ENCODE data around the gene TMOD1.

TMOD1 gene

DNA sequence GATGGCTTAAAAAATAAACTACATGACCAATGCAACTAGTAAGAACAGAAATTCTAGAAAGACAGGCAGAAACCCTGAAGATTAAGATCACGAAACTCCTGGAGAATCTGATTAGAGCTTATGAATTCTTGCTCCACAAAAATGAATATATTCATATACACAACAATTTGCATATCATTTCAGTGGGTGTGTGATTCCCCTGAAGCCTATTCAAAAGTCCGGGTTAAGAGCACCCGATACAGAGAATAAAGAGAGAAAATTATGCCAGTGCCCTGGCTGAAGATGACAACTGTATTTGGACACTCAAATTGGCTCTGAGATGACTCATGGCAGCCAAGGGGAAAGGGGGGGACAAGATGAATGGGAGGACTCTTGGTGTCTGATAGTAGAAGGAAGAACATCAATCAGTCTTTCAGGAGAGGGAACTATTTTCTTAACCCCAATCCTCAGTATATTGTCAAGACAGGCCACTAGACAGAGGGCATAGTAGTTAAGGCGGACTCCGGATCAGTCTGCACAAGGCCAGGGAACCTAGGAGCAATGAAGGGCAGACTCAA lies 6.0 kb downstream of the TMOD1 start:
- Histone ChIP-seq H3K4me2 (ENCODE audit: low read length) (no peak overlapping the region), H3K4me1 (ENCODE audit: control insufficient read depth, low read length) (peaks cover 5% of the 10 kb centered on the region; the same call in 1 of the 2 replicates), H3K9me2 (replicated peaks; ENCODE audit: control insufficient read depth, low read length) (no peaks in the 10 kb centered on the region), H3K79me2 (ENCODE audit: control insufficient read depth, low read length) (no peaks in the 10 kb centered on the region), H3K27ac (ENCODE audit: low read depth, low read length) (no peak overlapping the region), H3K27me3 (ENCODE audit: control insufficient read depth, low read length) (peaks cover 54% of the 10 kb centered on the region), H3K4me3 (ENCODE audit: low read length) (no peak overlapping the region), H4K20me1 (ENCODE audit: control insufficient read depth, insufficient read depth, low read depth, low read length) (no peaks in the 10 kb centered on the region), H3K9me3 (ENCODE audit: control insufficient read depth, insufficient read depth, low read length) (no peaks in the 10 kb centered on the region), H3K36me3 (ENCODE audit: control insufficient read depth, low read length) (no peaks in the 10 kb centered on the region), H3F3A (ENCODE audit: control insufficient read depth, insufficient read depth) (no peaks in the 10 kb centered on the region)
- TF ChIP-seq, protein P1, sequence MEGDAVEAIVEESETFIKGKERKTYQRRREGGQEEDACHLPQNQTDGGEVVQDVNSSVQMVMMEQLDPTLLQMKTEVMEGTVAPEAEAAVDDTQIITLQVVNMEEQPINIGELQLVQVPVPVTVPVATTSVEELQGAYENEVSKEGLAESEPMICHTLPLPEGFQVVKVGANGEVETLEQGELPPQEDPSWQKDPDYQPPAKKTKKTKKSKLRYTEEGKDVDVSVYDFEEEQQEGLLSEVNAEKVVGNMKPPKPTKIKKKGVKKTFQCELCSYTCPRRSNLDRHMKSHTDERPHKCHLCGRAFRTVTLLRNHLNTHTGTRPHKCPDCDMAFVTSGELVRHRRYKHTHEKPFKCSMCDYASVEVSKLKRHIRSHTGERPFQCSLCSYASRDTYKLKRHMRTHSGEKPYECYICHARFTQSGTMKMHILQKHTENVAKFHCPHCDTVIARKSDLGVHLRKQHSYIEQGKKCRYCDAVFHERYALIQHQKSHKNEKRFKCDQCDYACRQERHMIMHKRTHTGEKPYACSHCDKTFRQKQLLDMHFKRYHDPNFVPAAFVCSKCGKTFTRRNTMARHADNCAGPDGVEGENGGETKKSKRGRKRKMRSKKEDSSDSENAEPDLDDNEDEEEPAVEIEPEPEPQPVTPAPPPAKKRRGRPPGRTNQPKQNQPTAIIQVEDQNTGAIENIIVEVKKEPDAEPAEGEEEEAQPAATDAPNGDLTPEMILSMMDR (IDR thresholded peaks at IDR 0.05; ENCODE audit: low read depth, low read length, poor library complexity, severe bottlenecking), result no peak
- no peak for TF ChIP-seq EZH2phosphoT487 (IDR thresholded peaks at IDR 0.05; ENCODE audit: borderline replicate concordance, low read length)

DNA sequence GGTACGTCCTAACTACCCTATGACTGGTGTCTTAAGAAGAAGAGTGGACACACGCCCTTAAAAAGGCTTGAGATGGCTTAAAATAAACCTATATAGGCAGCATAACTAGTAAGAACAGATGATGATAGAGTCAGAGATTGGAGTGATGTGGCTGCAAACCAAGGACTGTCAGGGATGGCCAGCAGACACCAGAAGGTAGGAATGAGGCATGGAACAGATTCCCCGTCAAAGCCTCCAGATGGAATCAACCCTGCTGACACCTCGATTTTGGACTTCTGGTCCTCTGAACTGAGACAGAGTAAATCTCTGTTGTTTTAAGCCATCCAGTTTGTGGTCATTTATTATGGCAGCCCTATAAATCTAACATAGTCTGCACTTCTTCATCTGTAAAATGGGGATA lies 7.4 kb downstream of the TMOD1 start:
- Histone ChIP-seq H4K20me1 (ENCODE audit: control insufficient read depth, insufficient read depth, low read depth, low read length) (no peaks in the 10 kb centered on the region), H3K36me3 (ENCODE audit: control insufficient read depth, low read length) (no peaks in the 10 kb centered on the region), H3K4me3 (ENCODE audit: low read length) (no peak overlapping the region), H3K79me2 (ENCODE audit: control insufficient read depth, low read length) (no peaks in the 10 kb centered on the region), H3K27me3 (ENCODE audit: control insufficient read depth, low read length) (peaks cover 41% of the 10 kb centered on the region), H3K4me1 (ENCODE audit: control insufficient read depth, low read length) (no peaks in the 10 kb centered on the region), H3K4me2 (ENCODE audit: low read length) (no peak overlapping the region), H3K9me2 (replicated peaks; ENCODE audit: control insufficient read depth, low read length) (no peaks in the 10 kb centered on the region), H3K27ac (ENCODE audit: low read depth, low read length) (no peak overlapping the region), H3K9me3 (ENCODE audit: control insufficient read depth, insufficient read depth, low read length) (no peaks in the 10 kb centered on the region), H3F3A (ENCODE audit: control insufficient read depth, insufficient read depth) (no peaks in the 10 kb centered on the region)
- TF ChIP-seq EZH2phosphoT487 (IDR thresholded peaks at IDR 0.05; ENCODE audit: borderline replicate concordance, low read length), result no peak
- TF ChIP-seq, protein P1 (IDR thresholded peaks at IDR 0.05; ENCODE audit: low read depth, low read length, poor library complexity, severe bottlenecking), result no peak

DNA sequence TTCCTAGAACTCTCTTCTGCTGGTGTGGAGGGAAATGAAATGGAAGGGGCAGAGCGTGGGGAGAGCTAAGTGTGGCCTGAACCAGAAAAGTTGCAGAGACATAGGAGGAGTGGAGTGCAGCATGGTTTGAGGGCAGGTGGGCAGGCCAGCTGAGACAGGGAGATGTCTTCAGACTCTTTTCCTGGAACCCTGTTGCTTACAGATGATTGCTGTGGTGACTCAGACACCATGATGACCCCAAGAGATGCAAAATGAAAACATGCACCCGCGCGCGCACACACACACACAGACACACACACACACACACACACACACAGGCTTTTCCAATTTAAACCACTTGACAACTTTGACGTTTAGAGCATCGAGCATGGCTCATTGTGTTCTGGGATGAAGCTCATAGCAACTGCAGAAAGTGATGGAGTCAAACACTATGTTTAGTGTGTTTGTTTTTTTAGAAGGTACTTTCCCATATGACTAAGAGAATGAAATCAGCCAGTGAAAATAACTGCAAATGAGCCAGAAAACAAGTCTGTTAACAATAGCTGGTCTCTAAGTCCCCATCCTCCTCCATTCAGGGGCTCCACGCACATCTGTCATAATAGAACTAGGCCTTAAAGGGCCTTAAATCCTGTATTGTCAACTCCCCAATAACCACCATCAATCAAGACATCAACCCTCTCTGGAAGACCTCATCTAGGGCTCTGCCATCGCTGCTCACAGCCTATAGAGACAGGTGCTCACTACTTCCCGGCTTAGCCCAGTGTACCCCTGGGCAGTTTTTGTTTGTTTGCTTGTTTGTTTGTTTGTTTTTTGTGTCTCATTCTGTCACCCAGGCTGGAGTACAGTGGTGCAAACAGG lies 9.6 kb downstream of the TMOD1 start:
- H3K4me2 ChIP-seq (ENCODE audit: low read length), result no peak overlapping the region
- peaks cover 21% of the 10 kb centered on the region for H3K27me3 ChIP-seq (ENCODE audit: control insufficient read depth, low read length)
- H3K27ac ChIP-seq (ENCODE audit: low read depth, low read length), result no peak overlapping the region
- no peaks in the 10 kb centered on the region for H4K20me1 ChIP-seq (ENCODE audit: control insufficient read depth, insufficient read depth, low read depth, low read length)
- no peaks in the 10 kb centered on the region for H3K4me1 ChIP-seq (ENCODE audit: control insufficient read depth, low read length)
- H3F3A ChIP-seq (ENCODE audit: control insufficient read depth, insufficient read depth), result no peaks in the 10 kb centered on the region
- no peaks in the 10 kb centered on the region for H3K9me3 ChIP-seq (ENCODE audit: control insufficient read depth, insufficient read depth, low read length)
- no peaks in the 10 kb centered on the region for H3K79me2 ChIP-seq (ENCODE audit: control insufficient read depth, low read length)
- H3K4me3 ChIP-seq (ENCODE audit: low read length), result no peak overlapping the region
- H3K9me2 ChIP-seq (replicated peaks; ENCODE audit: control insufficient read depth, low read length), result no peaks in the 10 kb centered on the region
- TF ChIP-seq EZH2phosphoT487 (IDR thresholded peaks at IDR 0.05; ENCODE audit: borderline replicate concordance, low read length), result no peak
- TF ChIP-seq, protein P1 (IDR thresholded peaks at IDR 0.05; ENCODE audit: low read depth, low read length, poor library complexity, severe bottlenecking), result no peak
- no peaks in the 10 kb centered on the region for H3K36me3 ChIP-seq (ENCODE audit: control insufficient read depth, low read length)

Data from DOHH2 (cell line).